Liver (tissue), 9 donors: Measurements from ENCODE around the gene KCNIP1. TPM values are rescaled to one million over a fixed set of nuclear protein-coding genes. Genes with fewer than 3 reads are reported as not detected.

Experiments
- DNase-seq: peaks from one replicate; pipeline ENCODE4 v3.0.0-alpha.2; 2017; ENCODE audit warnings: low spot score
- H3K27ac ChIP-seq, 2 donors: one replicate each; pipeline ENCODE4 v1.7.0; 2013; ENCODE audit warnings: inconsistent platforms in 2 of 2, low read length in 2 of 2, control low read depth in 1 of 2, low read depth in 1 of 2, mild to moderate bottlenecking in 1 of 2
- H3K27me3 ChIP-seq, 4 donors: one replicate each; pipeline versions ENCODE4 v1.6.1 to v1.7.0; 2013; ENCODE audit warnings: low read length in 3 of 4, inconsistent platforms in 1 of 4, mild to moderate bottlenecking in 1 of 4, moderate library complexity in 1 of 4; ENCODE audit not compliant: control insufficient read depth in 4 of 4, insufficient read depth in 4 of 4
- H3K36me3 ChIP-seq, 4 donors: one replicate each; pipeline versions ENCODE4 v1.6.1 to v1.7.0; 2013; ENCODE audit warnings: low read length in 3 of 4, mild to moderate bottlenecking in 3 of 4, low read depth in 1 of 4, moderate library complexity in 1 of 4; ENCODE audit not compliant: control insufficient read depth in 4 of 4, insufficient read depth in 3 of 4
- H3K4me1 ChIP-seq, 4 donors: one replicate each; pipeline versions ENCODE4 v1.6.1 to v1.7.0; 2013; ENCODE audit warnings: low read length in 3 of 4, mild to moderate bottlenecking in 3 of 4, moderate library complexity in 1 of 4; ENCODE audit not compliant: control insufficient read depth in 4 of 4, insufficient read depth in 4 of 4
- H3K4me3 ChIP-seq, 3 donors: one replicate each; pipeline versions ENCODE4 v1.6.1 to v1.7.0; 2013; ENCODE audit warnings: low read length in 3 of 3, control low read depth in 1 of 3, low read depth in 1 of 3, mild to moderate bottlenecking in 1 of 3
- H3K9ac ChIP-seq, 2 donors: one replicate each; pipeline ENCODE4 v1.7.0; 2013; ENCODE audit warnings: low read length in 2 of 2, mild to moderate bottlenecking in 2 of 2, moderate library complexity in 2 of 2, control low read depth in 1 of 2, low read depth in 1 of 2
- H3K9me3 ChIP-seq, 4 donors: one replicate each; pipeline versions ENCODE4 v1.6.1 to v1.7.0; 2013; ENCODE audit warnings: low read length in 3 of 4; ENCODE audit not compliant: control insufficient read depth in 4 of 4
- EGR1 ChIP-seq, 2 donors: IDR thresholded peaks; 2 replicates each; pipeline ENCODE4 v1.6.1; 2016 to 2018; ENCODE audit warnings: antibody characterized with exemption in 2 of 2, low read depth in 2 of 2
- GABPA ChIP-seq, 2 donors: IDR thresholded peaks in 1 of 2; conservative IDR thresholded peaks in 1 of 2; 2 replicates each; pipeline ENCODE4 v1.6.1; 2016; ENCODE audit warnings: antibody characterized with exemption in 2 of 2, mild to moderate bottlenecking in 1 of 2, moderate library complexity in 1 of 2
- HNF4G ChIP-seq: IDR thresholded peaks from 2 replicates; pipeline ENCODE4 v1.6.1; 2016; ENCODE audit warnings: antibody characterized with exemption
- NR2F2 ChIP-seq: IDR thresholded peaks from 2 replicates; pipeline ENCODE4 v1.6.1; 2016; ENCODE audit warnings: antibody characterized with exemption
- TAF1 ChIP-seq: conservative IDR thresholded peaks from 2 replicates; pipeline ENCODE4 v1.6.1; 2016; ENCODE audit warnings: antibody characterized with exemption, mild to moderate bottlenecking
- YY1 ChIP-seq: IDR thresholded peaks from 2 replicates; pipeline ENCODE4 v1.6.1; 2016; ENCODE audit warnings: antibody characterized with exemption, mild to moderate bottlenecking
- WGBS: extraction: QIAGEN DNeasy Blood & Tissue Kit; methylation state at CpG from one replicate; pipeline ENCODE4 v1.1.7; 2013; 5-methylcytosine and 5-hydroxymethylcytosine counted together
- polyA plus RNA-seq, 2 donors: library from polyadenylated mRNA; stranded (reverse) in 1 of 2; unstranded in 1 of 2; fragments of 200-250 nt in 1 of 2; fragments of >200 nt in 1 of 2; fragmentation: Nextera tagmentation in 1 of 2; extraction: Ambion mirVana in 1 of 2; gene quantifications; one replicate each; pipeline versions ENCODE4 v1.2.1 to v1.2.3, GENCODE V29; 2013 to 2015
- total RNA-seq, 2 donors: library from RNA; depleted of rRNA; stranded (reverse); fragments of >200 nt; gene quantifications; one replicate each; pipeline ENCODE4 v1.2.3, GENCODE V29; 2014
- TF ChIP-seq, protein P1 (sequence below): IDR thresholded peaks from 2 replicates; pipeline ENCODE4 v1.6.1; 2016; ENCODE audit warnings: antibody characterized with exemption, mild to moderate bottlenecking
- TF ChIP-seq, protein P2 (sequence below): fragments of 150-350 bp; IDR thresholded peaks from 2 replicates; pipeline ENCODE4 v1.5.1; 2017; ENCODE audit warnings: improper control_type of control experiment, low read depth, low read length; ENCODE audit not compliant: missing input control
- TF ChIP-seq, protein P3 (sequence below): IDR thresholded peaks from 2 replicates; pipeline ENCODE4 v1.6.1; 2016; ENCODE audit warnings: antibody characterized with exemption
- donor health status: healthy.
- donor health status: healthy.
- donor health status: healthy.
- donor health status: healthy.
- donor health status: healthy.

The KCNIP1 gene
- total and polyA plus RNA-seq, 4 donors = 0.08 to 0.23 TPM; not detected in 2

DNA sequence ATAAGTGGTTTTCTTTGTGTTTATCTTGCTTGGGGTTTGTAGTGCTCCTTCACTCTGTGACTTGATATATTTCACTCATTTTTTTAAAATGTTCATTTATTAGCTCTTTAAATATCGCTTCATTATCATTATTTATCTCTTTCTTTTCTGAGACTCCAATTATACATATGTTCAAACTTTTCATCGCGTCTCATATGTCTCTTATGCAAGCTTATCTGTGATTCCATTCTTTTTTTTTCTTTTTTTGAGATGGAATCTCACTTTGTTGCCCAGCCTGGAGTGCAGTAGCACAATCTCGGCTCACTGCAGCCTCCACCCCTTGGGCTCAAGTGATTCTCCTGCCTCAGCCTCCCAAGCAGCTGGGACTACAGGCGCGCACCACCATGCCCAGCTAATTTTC, 205.8 kb downstream of the KCNIP1 start:
- peaks cover 0 to 11% (median 0%) of the 10 kb centered on the region in 4 donors for H3K9me3 ChIP-seq
- TF ChIP-seq EGR1 (IDR thresholded peaks at IDR 0.05; ENCODE audit: low read depth in 2 of 2) (no peak), HNF4G (no peak), NR2F2 (no peak)
- no peak overlapping the region for H3K4me3 ChIP-seq
- H3K27me3 ChIP-seq = peaks cover 0 to 6% (median under 1%) of the 10 kb centered on the region in 4 donors
- H3K4me1 ChIP-seq = no peaks in the 10 kb centered on the region
- H3K36me3 ChIP-seq = no peaks in the 10 kb centered on the region
- WGBS = 71% methylated on average over 6 of the region's 6 CpGs
- no peak overlapping the region for H3K27ac ChIP-seq
- DNase-seq = no peak
- H3K9ac ChIP-seq = no peak overlapping the region

DNA sequence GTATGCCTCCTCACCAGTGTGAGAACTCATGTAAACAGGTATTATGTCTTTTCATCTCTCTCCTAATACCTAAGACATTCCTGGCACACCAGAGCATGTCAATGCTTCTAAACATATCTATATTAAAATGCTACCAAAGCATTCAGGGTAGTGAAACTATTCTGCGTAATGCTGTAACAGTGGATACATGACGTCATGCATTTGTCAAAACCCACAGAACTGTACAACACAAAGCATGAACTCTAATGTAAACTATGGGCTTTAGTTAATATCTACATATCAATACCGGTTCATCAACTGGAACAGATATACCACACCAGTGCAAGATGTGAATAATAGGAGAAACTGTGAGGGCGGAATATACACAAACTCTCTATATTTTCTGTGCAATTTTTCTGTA, 207.5 kb downstream of the KCNIP1 start:
- H3K9me3 ChIP-seq = peaks cover 0 to 11% (median 0%) of the 10 kb centered on the region in 4 donors
- no peak overlapping the region for H3K9ac ChIP-seq
- peaks cover 0 to 5% (median under 1%) of the 10 kb centered on the region in 4 donors for H3K27me3 ChIP-seq
- H3K4me1 ChIP-seq = no peaks in the 10 kb centered on the region
- WGBS = 89% methylated on average over 4 of the region's 4 CpGs
- no peak overlapping the region for H3K4me3 ChIP-seq
- no peak for DNase-seq
- no peaks in the 10 kb centered on the region for H3K36me3 ChIP-seq
- H3K27ac ChIP-seq = no peak overlapping the region
- no peak for TF ChIP-seq HNF4G
- TF ChIP-seq GABPA (IDR thresholded peaks at IDR 0.05 in 1 of 2, conservative IDR thresholded peaks at IDR 0.05 in 1 of 2) = no peak
- TF ChIP-seq YY1 = no peak

DNA sequence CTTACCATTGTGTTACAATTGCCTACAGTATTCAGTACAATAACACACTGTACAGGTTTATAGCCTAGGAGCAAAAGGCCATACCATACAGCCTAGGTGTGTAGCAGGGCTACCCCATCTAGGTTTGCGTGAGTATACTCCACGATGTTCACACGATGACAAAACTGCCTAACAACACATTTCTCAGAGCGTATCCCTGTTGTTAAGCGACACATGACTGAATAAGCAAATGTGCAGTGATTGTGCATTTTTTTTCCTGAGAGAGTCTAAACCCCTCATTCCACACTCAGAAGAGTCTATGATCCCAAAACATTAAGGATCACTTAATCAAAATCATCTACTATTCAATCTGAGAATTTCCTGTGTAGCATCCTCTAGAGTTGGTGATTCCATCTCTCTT, 211.3 kb downstream of the KCNIP1 start:
- Histone ChIP-seq H3K9ac (no peak overlapping the region), H3K4me3 (no peak overlapping the region), H3K4me1 (no peaks in the 10 kb centered on the region), H3K27ac (no peak overlapping the region), H3K9me3 (peaks cover 0 to 5% (median 0%) of the 10 kb centered on the region in 4 donors), H3K36me3 (no peaks in the 10 kb centered on the region), H3K27me3 (peaks cover 0 to 9% (median 1%) of the 10 kb centered on the region in 4 donors)
- 92% methylated on average over 5 of the region's 5 CpGs for WGBS
- no peak for TF ChIP-seq NR2F2
- TF ChIP-seq, protein P1, sequence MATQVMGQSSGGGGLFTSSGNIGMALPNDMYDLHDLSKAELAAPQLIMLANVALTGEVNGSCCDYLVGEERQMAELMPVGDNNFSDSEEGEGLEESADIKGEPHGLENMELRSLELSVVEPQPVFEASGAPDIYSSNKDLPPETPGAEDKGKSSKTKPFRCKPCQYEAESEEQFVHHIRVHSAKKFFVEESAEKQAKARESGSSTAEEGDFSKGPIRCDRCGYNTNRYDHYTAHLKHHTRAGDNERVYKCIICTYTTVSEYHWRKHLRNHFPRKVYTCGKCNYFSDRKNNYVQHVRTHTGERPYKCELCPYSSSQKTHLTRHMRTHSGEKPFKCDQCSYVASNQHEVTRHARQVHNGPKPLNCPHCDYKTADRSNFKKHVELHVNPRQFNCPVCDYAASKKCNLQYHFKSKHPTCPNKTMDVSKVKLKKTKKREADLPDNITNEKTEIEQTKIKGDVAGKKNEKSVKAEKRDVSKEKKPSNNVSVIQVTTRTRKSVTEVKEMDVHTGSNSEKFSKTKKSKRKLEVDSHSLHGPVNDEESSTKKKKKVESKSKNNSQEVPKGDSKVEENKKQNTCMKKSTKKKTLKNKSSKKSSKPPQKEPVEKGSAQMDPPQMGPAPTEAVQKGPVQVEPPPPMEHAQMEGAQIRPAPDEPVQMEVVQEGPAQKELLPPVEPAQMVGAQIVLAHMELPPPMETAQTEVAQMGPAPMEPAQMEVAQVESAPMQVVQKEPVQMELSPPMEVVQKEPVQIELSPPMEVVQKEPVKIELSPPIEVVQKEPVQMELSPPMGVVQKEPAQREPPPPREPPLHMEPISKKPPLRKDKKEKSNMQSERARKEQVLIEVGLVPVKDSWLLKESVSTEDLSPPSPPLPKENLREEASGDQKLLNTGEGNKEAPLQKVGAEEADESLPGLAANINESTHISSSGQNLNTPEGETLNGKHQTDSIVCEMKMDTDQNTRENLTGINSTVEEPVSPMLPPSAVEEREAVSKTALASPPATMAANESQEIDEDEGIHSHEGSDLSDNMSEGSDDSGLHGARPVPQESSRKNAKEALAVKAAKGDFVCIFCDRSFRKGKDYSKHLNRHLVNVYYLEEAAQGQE = no peak
- no peak for DNase-seq

DNA sequence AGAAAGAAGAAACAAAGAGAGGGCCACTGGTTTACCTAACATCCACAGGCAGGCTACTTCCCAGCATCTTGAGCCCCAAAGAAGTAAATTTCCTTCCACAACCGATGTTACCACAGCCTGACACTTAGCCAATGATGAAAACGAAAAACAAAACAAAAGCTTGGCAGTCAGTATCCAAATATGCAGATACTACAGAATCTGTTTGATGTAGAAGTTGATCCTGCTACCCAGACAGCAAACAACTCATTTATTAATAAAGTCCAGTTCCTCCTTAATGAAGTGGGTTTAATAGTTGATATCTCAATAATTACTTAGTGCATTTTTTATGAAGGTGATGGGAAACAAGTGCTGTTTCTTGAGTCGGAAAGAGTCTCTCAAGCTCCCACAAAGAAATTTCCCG, 212.6 kb downstream of the KCNIP1 start:
- DNase-seq = no peak
- Histone ChIP-seq H3K27ac (no peak overlapping the region), H3K9ac (no peak overlapping the region), H3K9me3 (no peaks in the 10 kb centered on the region), H3K27me3 (peaks cover 0 to 9% (median 2%) of the 10 kb centered on the region in 4 donors), H3K36me3 (no peaks in the 10 kb centered on the region), H3K4me1 (no peaks in the 10 kb centered on the region), H3K4me3 (no peak overlapping the region)
- TF ChIP-seq, protein P2, sequence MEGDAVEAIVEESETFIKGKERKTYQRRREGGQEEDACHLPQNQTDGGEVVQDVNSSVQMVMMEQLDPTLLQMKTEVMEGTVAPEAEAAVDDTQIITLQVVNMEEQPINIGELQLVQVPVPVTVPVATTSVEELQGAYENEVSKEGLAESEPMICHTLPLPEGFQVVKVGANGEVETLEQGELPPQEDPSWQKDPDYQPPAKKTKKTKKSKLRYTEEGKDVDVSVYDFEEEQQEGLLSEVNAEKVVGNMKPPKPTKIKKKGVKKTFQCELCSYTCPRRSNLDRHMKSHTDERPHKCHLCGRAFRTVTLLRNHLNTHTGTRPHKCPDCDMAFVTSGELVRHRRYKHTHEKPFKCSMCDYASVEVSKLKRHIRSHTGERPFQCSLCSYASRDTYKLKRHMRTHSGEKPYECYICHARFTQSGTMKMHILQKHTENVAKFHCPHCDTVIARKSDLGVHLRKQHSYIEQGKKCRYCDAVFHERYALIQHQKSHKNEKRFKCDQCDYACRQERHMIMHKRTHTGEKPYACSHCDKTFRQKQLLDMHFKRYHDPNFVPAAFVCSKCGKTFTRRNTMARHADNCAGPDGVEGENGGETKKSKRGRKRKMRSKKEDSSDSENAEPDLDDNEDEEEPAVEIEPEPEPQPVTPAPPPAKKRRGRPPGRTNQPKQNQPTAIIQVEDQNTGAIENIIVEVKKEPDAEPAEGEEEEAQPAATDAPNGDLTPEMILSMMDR = no peak
- TF ChIP-seq, protein P3, sequence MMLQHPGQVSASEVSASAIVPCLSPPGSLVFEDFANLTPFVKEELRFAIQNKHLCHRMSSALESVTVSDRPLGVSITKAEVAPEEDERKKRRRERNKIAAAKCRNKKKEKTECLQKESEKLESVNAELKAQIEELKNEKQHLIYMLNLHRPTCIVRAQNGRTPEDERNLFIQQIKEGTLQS = no peak
- no peak for TF ChIP-seq TAF1
- WGBS = 47% methylated on average over 4 of the region's 4 CpGs
